ENCODE results near the gene ROR2. TPM values are rescaled to one million over a fixed set of nuclear protein-coding genes. Genes with fewer than 3 reads are reported as not detected.
A peak's percentile ranks its signal among the peaks of the same experiment; 100 is the strongest.

Gene ROR2
- total and polyA plus RNA-seq, 4 donors = 0.13 to 0.84 (median 0.52) TPM

GRCh38 chr9:91843623-91844148 is 106.3 kb downstream of the ROR2 start:
- 49% methylated on average over 15 of the region's 15 CpGs for WGBS
- no peak for DNase-seq (ENCODE audit: low spot score)
- Histone ChIP-seq H3K4me3 (ENCODE audit: low read depth in 1 of 3, low read length in 3 of 3) (no peak overlapping the region), H3K36me3 (ENCODE audit: control insufficient read depth in 4 of 4, insufficient read depth in 3 of 4, low read depth in 1 of 4, low read length in 3 of 4) (no peaks in the 10 kb centered on the region), H3K4me1 (ENCODE audit: control insufficient read depth in 4 of 4, insufficient read depth in 4 of 4, low read length in 3 of 4) (no peaks in the 10 kb centered on the region), H3K9ac (ENCODE audit: low read depth in 1 of 2, low read length in 2 of 2) (no peak overlapping the region), H3K9me3 (ENCODE audit: control insufficient read depth in 4 of 4, low read length in 3 of 4) (no peaks in the 10 kb centered on the region), H3K27me3 (ENCODE audit: control insufficient read depth in 4 of 4, insufficient read depth in 4 of 4, low read length in 3 of 4) (peaks cover 0 to 3% (median 0%) of the 10 kb centered on the region in 4 donors), H3K27ac (ENCODE audit: low read depth in 1 of 2, low read length in 2 of 2) (peak overlapping the region in 1 of 2 donors; percentile 8)
- TF ChIP-seq JUND (IDR thresholded peaks at IDR 0.05) = no peak
- no peak for TF ChIP-seq RXRA (IDR thresholded peaks at IDR 0.05)
- no peak for TF ChIP-seq YY1 (IDR thresholded peaks at IDR 0.05)
- TF ChIP-seq FOXA1 (IDR thresholded peaks at IDR 0.05) = no peak
- TF ChIP-seq HNF4G (IDR thresholded peaks at IDR 0.05) = no peak
- peak; percentile 15 for TF ChIP-seq NR2F2 (IDR thresholded peaks at IDR 0.05)
- TF ChIP-seq ZBTB33 (IDR thresholded peaks at IDR 0.05) = no peak

GRCh38 chr9:91843093-91843492 is 106.9 kb downstream of the ROR2 start:
- Histone ChIP-seq H3K9me3 (ENCODE audit: control insufficient read depth in 4 of 4, low read length in 3 of 4) (no peaks in the 10 kb centered on the region), H3K9ac (ENCODE audit: low read depth in 1 of 2, low read length in 2 of 2) (no peak overlapping the region), H3K27me3 (ENCODE audit: control insufficient read depth in 4 of 4, insufficient read depth in 4 of 4, low read length in 3 of 4) (peaks cover 0 to 3% (median 0%) of the 10 kb centered on the region in 4 donors), H3K4me3 (ENCODE audit: low read depth in 1 of 3, low read length in 3 of 3) (no peak overlapping the region), H3K27ac (ENCODE audit: low read depth in 1 of 2, low read length in 2 of 2) (no peak overlapping the region), H3K4me1 (ENCODE audit: control insufficient read depth in 4 of 4, insufficient read depth in 4 of 4, low read length in 3 of 4) (no peaks in the 10 kb centered on the region), H3K36me3 (ENCODE audit: control insufficient read depth in 4 of 4, insufficient read depth in 3 of 4, low read depth in 1 of 4, low read length in 3 of 4) (no peaks in the 10 kb centered on the region)
- 81% methylated on average over 7 of the region's 7 CpGs for WGBS
- TF ChIP-seq HNF4G (IDR thresholded peaks at IDR 0.05) (no peak), SP1 (IDR thresholded peaks at IDR 0.05) (no peak), FOXA2 (IDR thresholded peaks at IDR 0.05) (no peak), YY1 (IDR thresholded peaks at IDR 0.05) (no peak), EGR1 (IDR thresholded peaks at IDR 0.05; ENCODE audit: low read depth in 2 of 2) (no peak), HNF4A (conservative IDR thresholded peaks at IDR 0.05) (no peak), RAD21 (IDR thresholded peaks at IDR 0.05) (no peak), NR2F2 (IDR thresholded peaks at IDR 0.05) (no peak), TAF1 (conservative IDR thresholded peaks at IDR 0.05) (no peak), GABPA (IDR thresholded peaks at IDR 0.05 in 1 of 2, conservative IDR thresholded peaks at IDR 0.05 in 1 of 2) (no peak), CTCF (IDR thresholded peaks at IDR 0.05; ENCODE audit: low read depth, low read length, missing input control) (no peak), REST (IDR thresholded peaks at IDR 0.05) (no peak), FOXA1 (IDR thresholded peaks at IDR 0.05) (no peak), JUND (IDR thresholded peaks at IDR 0.05) (no peak), RXRA (IDR thresholded peaks at IDR 0.05) (no peak), MAX (IDR thresholded peaks at IDR 0.05) (no peak)
- DNase-seq (ENCODE audit: low spot score) = no peak

Measured in liver (tissue), 9 donors.